Ecto neural progenitor cell (in vitro differentiated cells): ENCODE results near the gene SGCG.

Experiments
- DNase-seq: peaks from one replicate; pipeline ENCODE4 v3.0.0-alpha.2; 2018; ENCODE audit warnings: low spot score

SGCG gene

DNA sequence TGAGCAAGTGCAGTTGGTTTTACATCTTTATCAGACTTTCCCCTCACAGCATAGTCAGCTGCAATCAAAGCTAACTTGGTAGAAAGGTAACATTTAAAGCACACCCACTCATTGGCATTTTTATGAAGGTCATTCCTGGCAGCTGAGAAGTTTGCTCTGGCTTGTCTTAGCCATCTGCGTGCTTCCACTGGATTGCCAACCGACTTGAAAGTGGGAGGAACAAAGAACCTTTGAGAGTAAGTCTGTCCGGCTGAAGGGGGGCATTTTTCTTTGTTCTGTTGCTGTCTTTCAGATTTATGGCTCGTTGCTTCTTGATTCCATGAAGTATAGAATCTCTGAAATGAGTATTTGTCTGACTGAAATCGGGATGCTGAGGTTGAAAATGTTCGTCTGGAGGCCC, 149.6 kb downstream of the SGCG start:
- no peak for DNase-seq

- no peak for DNase-seq
Measured at GRCh38 chr13:23339225-23339624, 158.4 kb downstream of the SGCG start.

- no peak for DNase-seq
Measured at GRCh38 chr13:23344931-23345595, 164.3 kb downstream of the SGCG start.

DNA sequence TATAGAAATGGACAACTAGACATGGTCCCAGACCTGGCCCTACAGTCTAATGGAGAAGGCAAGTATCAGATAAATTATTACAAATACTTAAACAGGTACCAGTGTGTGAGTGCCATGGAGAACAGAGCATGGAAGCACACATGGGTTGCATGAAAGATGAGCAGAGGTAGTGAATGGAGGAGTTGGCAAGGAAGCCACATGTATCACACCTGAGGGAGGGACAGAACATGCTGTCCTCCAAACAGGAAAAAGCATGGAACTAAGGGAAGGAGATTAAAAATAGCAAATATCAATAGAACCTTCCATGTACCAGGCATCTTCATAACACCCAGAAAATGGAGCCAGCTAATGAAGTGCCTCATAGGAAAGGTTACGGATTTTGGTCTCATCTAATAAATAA, 166.8 kb downstream of the SGCG start:
- no peak for DNase-seq

DNA sequence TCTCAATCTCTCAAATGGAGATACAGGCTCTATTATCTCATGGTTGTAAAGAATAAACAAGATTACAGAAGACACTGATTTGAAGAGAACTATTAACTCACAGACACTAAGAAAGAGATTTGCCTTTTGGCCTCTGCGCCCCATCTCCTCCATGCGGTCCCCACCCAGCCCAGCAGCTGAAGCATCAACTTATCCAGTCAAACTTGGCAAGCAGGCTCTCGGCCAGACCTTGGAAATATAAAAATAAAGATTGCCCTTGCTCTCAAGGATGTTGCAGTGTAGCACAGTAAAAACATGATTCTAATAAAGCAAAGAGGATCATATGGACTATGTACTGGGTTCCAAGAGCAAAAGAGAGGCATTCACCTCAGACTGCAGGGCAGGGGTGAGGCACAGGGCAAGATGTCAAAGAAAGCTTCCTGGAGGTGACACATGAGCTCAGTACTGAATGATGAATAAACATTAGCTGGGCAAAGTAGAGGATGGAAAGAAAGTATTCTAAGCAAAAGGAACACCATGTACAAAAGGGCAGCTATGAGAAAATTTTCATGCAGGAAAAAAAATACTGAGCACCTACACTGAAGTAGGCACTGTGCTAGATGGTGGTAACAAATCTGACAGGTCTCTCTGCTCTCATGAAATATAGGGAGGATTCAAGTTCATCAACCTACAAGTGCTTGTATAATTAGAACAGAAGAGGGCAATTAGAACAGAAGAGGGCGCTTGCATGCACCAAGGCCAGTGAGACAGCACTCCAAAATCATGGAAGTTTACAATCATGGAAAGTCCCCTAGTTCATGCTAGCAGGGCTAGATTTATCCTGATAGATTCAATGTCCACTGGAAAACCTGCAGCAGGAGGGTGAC, 167.7 kb downstream of the SGCG start:
- DNase-seq: no peak

GRCh38 chr13:23349161-23349897, 168.6 kb downstream of the SGCG start:
- no peak for DNase-seq

DNA sequence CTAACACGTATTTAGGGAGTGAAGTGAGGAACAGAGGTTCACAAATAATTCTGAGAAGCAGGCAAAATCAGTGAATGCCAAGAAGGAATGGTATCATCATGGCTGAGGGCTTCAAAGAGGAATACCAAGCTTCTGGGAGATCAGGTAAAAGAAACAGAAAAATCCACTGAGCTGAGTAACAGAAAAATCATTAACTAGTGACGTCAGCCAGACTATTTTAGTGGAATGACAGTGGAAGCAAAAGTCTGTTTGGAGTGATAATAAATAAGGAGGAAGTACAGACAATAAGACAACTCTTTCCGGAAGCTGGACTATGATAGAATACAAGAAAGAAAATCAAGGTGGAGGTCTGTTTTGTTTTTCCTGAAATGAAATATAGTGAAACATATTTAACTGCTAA, 169.2 kb downstream of the SGCG start:
- DNase-seq: no peak

GRCh38 chr13:23352161-23352560, 171.4 kb downstream of the SGCG start:
- DNase-seq: no peak

DNA sequence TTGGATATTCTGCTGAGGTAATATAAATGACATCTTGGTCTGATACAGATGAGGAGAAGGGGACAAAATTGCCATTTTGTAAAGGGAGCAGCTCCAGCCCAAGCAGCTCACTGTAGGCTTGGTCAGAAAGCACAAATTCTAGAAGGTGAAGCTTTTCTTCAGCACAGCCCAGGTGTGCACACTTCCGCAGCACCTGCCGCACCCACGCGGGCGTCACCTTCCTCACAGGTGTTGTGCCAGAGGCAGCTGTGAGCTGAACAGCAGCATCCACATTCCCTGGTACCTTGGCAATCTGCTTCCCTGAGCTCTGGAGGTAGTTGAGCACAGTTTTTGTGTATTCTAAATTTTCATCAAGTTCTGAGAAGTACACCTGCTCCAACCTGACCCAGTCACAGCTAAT, 173.7 kb downstream of the SGCG start:
- no peak for DNase-seq

DNA sequence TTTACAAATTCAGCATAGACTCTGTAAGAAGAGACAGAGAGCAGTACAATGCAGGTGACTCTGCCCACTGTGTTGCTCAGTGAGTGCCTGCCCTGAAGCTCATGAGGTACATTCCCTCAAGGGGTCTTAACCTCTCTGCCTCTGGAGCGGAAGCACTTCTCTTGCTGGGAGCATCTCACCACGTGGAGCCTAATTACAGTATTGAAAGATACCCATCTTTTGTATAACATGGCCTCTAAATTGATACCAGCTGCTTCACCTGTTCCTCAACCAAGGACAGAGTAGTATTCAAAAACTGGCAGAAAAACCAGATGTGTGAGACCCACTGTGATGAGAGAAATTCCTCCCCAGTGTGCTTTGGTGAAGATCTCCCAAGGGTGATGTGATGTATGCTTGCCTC, 175.6 kb downstream of the SGCG start:
- no peak for DNase-seq

GRCh38 chr13:23357349-23357748, 176.6 kb downstream of the SGCG start:
- DNase-seq: no peak

GRCh38 chr13:23359882-23360281, 179.1 kb downstream of the SGCG start:
- DNase-seq: no peak

DNA sequence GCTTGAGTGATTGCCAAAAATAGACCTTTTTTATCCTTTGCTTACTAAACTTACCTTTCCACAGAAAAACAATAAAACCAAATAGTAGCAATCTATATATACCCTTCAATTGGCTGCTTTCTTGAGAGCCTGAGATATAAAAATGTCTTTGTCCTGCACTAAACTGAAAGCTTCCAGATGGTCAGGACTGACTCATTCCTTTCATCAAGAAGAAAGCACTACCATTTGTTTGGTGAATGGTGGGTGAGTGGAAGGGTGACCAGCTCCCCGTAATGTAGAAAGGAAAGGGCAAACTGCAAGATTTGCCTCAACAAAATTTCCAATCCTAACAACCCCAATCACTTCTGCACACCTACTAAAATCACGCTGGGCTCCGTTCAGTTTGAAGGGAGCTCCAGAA, 184.9 kb downstream of the SGCG start:
- DNase-seq: no peak

GRCh38 chr13:23367907-23368306, 187.1 kb downstream of the SGCG start:
- DNase-seq: no peak

DNA sequence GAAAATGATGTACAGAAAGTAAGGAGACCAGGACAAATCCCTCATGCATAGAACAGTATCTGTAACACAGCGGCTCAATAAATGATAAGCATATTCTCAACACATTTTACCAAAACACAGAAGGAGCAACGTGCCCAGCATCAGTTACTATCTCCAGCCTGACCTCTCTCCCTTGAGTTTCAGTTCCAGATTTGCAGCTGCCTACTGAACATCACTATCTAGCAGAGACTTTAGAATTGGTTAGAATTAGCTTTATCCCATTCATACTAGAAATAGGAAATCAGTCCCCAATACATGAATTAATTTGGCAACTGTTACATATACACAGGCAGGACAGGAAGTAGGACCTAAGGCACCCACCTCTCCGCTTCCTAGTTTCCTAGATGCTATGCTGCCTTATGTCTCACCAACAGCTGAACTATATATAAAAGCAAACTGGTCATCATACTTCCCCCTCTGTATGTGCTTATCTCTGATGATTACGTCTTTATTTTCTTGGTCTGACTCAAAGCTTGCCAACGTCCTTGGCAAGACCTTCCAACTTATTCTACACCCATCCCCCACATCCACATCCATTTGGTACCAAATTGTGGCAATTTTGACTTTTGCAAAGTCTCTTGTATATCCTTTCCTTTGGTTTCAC, 191.6 kb downstream of the SGCG start:
- no peak for DNase-seq
